HEK293T (cell line): ENCODE measurements around the gene FCSK.

Experiments used
- CTCF ChIA-PET: fragments of 350-600 bp; formaldehyde crosslinking; extraction: SDS; loops from one replicate; lab custom pipeline; 2021; ENCODE audit warnings: antibody characterized with exemption, inconsistent platforms; lab: Yijun Ruan, JAX
- POLR2A ChIA-PET: fragments of 350-600 bp; formaldehyde crosslinking; extraction: SDS; loops from one replicate; lab custom pipeline; 2020; ENCODE audit warnings: antibody characterized with exemption, inconsistent platforms; lab: Yijun Ruan, JAX
- DNase-seq: peaks from one replicate; pipeline ENCODE4 v3.0.0; 2012; ENCODE audit warnings: mixed read lengths; ENCODE audit errors: extremely low spot score
- ARNT ChIP-seq: fragments of 450-650 bp; IDR thresholded peaks from 2 replicates; pipeline ENCODE4 v1.6.1; 2017; ENCODE audit warnings: mild to moderate bottlenecking
- BHLHE40 ChIP-seq: fragments of 450-650 bp; IDR thresholded peaks from 2 replicates; pipeline ENCODE4 v1.6.1; 2016; ENCODE audit warnings: mild to moderate bottlenecking, moderate library complexity, borderline replicate concordance
- CTBP1 ChIP-seq: fragments of 450-650 bp; IDR thresholded peaks from 2 replicates; pipeline ENCODE4 v1.6.1; 2016; ENCODE audit warnings: borderline replicate concordance
- ELF4 ChIP-seq: fragments of 450-650 bp; IDR thresholded peaks from 2 replicates; pipeline ENCODE4 v1.6.1; 2017; ENCODE audit warnings: antibody characterized with exemption
- FOXA1 ChIP-seq: fragments of 450-650 bp; IDR thresholded peaks from 2 replicates; pipeline ENCODE4 v1.6.1; 2016; ENCODE audit warnings: mild to moderate bottlenecking
- FOXK2 ChIP-seq: fragments of 450-650 bp; IDR thresholded peaks from 2 replicates; pipeline ENCODE4 v1.6.1; 2016; ENCODE audit warnings: mild to moderate bottlenecking
- FOXM1 ChIP-seq: fragments of 450-650 bp; IDR thresholded peaks from 2 replicates; pipeline ENCODE4 v1.6.1; 2017; ENCODE audit warnings: mild to moderate bottlenecking, borderline replicate concordance
- HDGF ChIP-seq: fragments of 450-650 bp; IDR thresholded peaks from 2 replicates; pipeline ENCODE4 v1.6.1; 2017; ENCODE audit warnings: antibody characterized with exemption, borderline replicate concordance
- L3MBTL2 ChIP-seq: fragments of 450-650 bp; conservative IDR thresholded peaks from 2 replicates; pipeline ENCODE4 v1.6.1; 2016; ENCODE audit warnings: mild to moderate bottlenecking
- LEF1 ChIP-seq: fragments of 450-650 bp; IDR thresholded peaks from 2 replicates; pipeline ENCODE4 v1.6.1; 2017; ENCODE audit warnings: mild to moderate bottlenecking, borderline replicate concordance
- NFRKB ChIP-seq: fragments of 450-650 bp; IDR thresholded peaks from 2 replicates; pipeline ENCODE4 v1.6.1; 2016; ENCODE audit warnings: mild to moderate bottlenecking, moderate library complexity
- SP1 ChIP-seq: fragments of 450-650 bp; IDR thresholded peaks from 2 replicates; pipeline ENCODE4 v1.6.1; 2017
- SUZ12 ChIP-seq: fragments of 450-650 bp; IDR thresholded peaks from 2 replicates; pipeline ENCODE4 v1.6.1; 2016; ENCODE audit warnings: mild to moderate bottlenecking
- TARDBP ChIP-seq: fragments of 450-650 bp; IDR thresholded peaks from 2 replicates; pipeline ENCODE4 v1.6.1; 2016
- ZNF384 ChIP-seq: fragments of 450-650 bp; IDR thresholded peaks from 2 replicates; pipeline ENCODE4 v1.6.1; 2016
- TF ChIP-seq, protein P1 (sequence below): fragments of 450-650 bp; IDR thresholded peaks from 2 replicates; pipeline ENCODE4 v1.6.1; 2016

FCSK gene

DNA sequence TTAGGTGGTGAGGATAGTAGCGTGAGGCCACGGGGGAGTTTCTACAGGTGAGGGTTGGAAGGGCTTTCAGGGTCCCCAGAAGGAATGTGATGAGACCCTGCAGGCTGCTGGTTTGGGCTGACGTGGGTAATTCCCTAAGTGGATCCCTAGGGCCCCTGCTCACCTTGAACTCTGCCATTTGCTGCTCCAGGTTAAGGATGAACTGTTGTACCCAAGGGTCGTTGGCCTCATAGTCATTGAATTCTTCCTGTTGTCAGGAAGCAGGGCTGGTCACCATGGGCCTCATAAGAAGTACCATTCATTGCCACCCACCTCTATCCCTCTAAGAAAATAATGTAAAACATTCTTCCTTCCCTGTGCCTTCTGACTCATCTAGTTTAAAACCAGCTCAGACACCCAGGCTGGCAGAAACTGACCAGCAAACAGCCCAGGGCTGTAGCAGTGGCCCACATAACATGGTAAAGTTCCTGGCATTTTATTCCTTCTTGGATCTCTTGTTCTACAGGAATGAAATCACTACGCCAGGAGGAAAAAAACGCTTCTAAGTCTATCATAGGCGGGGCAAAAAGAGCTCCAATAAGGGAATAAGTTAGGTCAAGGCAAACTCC is 27.6 kb downstream of the FCSK start:
- POLR2A ChIA-PET, result interaction anchor here (1.2 kb wide), 2 partner anchors 41 to 101 kb away, joined by 3 to 4 read pairs; partner anchors contain the start of gene COG4
- no peak for DNase-seq
- TF ChIP-seq TARDBP, result no peak
- CTCF ChIA-PET, result no interaction called here

DNA sequence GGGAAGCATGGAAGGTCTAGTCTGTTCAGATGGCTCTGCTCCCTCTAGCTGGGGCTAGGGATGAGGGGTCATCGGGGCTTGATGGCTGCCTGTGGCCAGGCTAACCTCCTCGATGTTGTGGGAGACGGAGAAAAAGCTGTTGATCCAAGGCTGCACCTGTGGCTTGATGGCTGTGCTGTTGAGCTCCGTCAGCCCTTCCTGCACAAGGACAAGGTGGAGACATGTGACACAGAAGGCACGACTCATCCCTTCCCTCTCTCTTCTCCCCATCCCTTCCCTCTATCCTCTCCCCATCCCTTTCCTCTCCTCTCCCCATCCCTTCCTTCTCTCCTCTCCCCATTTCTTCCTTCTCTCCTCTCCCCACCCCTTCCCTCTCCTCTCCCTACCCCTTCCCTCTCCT is 28.2 kb downstream of the FCSK start:
- no peak for DNase-seq
- no peak for TF ChIP-seq SUZ12
- TF ChIP-seq CTBP1, result no peak
- no peak for TF ChIP-seq SP1
- ChIA-PET CTCF (no interaction called here), POLR2A (interaction anchor here (1.2 kb wide), 2 partner anchors 40 to 101 kb away, joined by 3 to 4 read pairs; partner anchors contain the start of gene COG4)

DNA sequence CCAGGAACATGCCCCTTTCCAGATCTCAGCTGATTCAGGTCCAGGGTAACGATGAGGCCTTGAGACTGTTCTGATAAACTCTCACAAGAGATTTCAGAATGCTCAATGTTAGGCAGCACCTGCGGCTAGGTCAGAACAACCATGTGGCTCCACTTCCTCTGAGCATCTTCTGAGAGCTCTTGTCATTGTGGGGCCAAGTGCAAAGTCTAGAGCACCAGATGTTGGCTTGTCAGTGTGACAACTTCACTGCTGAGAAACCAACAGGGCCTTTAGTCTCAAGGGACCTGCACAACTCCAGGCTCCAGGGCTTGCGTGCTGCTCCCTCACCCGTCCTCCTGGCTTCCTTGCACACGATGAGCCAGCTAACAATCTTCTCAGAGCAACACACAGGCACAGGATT is 29.0 kb downstream of the FCSK start:
- ChIA-PET CTCF (no interaction called here), POLR2A (interaction anchor here (1.2 kb wide), 1 partner anchor 102 kb away, joined by 3 read pairs; no protein-coding TSS in a partner anchor)
- no peak for DNase-seq
- no peak for TF ChIP-seq ZNF384
- TF ChIP-seq ARNT, result no peak
- TF ChIP-seq, protein P1, sequence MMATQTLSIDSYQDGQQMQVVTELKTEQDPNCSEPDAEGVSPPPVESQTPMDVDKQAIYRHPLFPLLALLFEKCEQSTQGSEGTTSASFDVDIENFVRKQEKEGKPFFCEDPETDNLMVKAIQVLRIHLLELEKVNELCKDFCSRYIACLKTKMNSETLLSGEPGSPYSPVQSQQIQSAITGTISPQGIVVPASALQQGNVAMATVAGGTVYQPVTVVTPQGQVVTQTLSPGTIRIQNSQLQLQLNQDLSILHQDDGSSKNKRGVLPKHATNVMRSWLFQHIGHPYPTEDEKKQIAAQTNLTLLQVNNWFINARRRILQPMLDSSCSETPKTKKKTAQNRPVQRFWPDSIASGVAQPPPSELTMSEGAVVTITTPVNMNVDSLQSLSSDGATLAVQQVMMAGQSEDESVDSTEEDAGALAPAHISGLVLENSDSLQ, result no peak
- TF ChIP-seq BHLHE40, result no peak
- TF ChIP-seq TARDBP, result no peak
- TF ChIP-seq FOXM1, result no peak
- no peak for TF ChIP-seq NFRKB
- TF ChIP-seq HDGF, result no peak
- TF ChIP-seq FOXK2, result no peak

DNA sequence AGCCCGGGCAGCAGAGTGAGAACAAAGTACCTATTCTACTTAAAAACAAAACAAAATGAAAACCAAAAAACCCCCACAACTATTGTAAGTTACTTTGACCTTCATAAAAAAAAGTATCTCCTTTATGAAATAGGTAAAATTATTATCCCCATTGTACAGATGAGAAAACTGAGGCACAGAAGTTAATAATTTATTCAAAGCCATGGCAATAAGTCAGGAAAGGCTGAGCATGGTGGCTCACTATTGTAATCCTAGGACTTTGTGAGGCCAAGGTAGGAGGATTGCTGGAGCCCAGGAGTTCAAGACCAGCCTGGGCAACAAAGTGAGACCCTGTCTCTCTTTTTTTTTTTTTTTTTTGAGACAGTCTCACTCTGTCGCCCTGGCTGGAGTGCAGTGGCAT is 30.5 kb downstream of the FCSK start:
- POLR2A ChIA-PET, result no interaction called here
- CTCF ChIA-PET, result no interaction called here
- no peak for DNase-seq
- TF ChIP-seq FOXA1, result no peak
- no peak for TF ChIP-seq CTBP1
- no peak for TF ChIP-seq TARDBP
- no peak for TF ChIP-seq ARNT
- TF ChIP-seq, protein P1, result no peak
- no peak for TF ChIP-seq FOXK2
- no peak for TF ChIP-seq NFRKB

DNA sequence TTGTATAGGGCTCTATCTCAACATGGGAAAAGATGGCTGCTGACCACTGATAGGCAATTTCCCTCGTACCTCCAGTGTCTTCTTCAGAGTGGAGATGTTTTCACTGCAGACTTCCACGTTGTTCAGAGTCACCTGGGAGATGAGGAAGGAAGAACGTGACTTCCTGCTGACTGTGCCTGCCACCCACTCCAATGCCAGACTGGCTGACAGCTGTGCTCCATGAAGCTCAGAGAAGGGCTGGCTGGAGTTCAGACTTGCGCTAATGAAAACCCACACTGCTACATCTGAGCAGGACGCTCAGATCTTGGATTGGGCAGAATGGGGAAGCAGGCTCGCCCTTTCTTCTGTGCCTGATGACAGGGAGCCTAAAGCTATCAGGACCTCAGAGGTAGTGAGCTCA is 35.9 kb downstream of the FCSK start:
- ChIA-PET CTCF (no interaction called here), POLR2A (no interaction called here)
- DNase-seq, result no peak
- no peak for TF ChIP-seq NFRKB
- no peak for TF ChIP-seq FOXA1
- TF ChIP-seq HDGF, result no peak
- TF ChIP-seq ELF4, result no peak
- no peak for TF ChIP-seq LEF1
- no peak for TF ChIP-seq CTBP1
- no peak for TF ChIP-seq SP1
- TF ChIP-seq, protein P1, result no peak
- TF ChIP-seq FOXM1, result no peak
- no peak for TF ChIP-seq FOXK2
- no peak for TF ChIP-seq ARNT
- TF ChIP-seq SUZ12, result no peak
- TF ChIP-seq L3MBTL2, result no peak
- TF ChIP-seq ZNF384, result no peak

DNA sequence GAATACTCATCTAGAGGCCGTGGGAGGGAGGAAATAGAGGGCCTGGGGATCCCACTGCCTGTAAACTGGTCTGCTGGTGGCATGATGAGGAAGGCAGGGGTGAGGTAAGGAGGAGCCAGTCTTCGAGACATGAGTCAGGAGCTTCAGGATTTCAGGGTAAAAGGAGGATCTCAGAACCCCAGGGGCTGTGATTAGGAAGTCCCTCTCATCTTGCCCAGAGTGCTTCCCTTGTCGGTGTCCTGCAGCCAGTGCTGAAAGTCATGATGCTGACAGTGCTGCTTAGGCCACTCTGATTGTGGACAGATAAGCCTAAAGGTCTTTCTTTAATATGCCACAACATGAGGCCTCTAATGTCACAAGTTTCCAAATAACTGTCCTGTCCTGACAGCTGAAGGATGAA is 39.4 kb downstream of the FCSK start:
- POLR2A ChIA-PET, result no interaction called here
- DNase-seq, result no peak
- CTCF ChIA-PET, result no interaction called here
- TF ChIP-seq HDGF, result no peak
- no peak for TF ChIP-seq SUZ12
- TF ChIP-seq, protein P1, result no peak
- no peak for TF ChIP-seq L3MBTL2
- no peak for TF ChIP-seq BHLHE40
